ENCODE results near the gene R3HDM2. TPM values are rescaled to one million over a fixed set of nuclear protein-coding genes. Genes with fewer than 3 reads are reported as not detected.

R3HDM2 gene
- total RNA-seq, result 15.2 and 18.1 TPM in 2 replicates

GRCh38 chr12:57430931-57431566 lies at the start of gene R3HDM2:
TSS of gene R3HDM2 (minus strand) at chr12:57431043. CDS start at chr12:57310428, 120,615 bp downstream.

GRCh38 chr12:57479376-57480115 lies 48.7 kb upstream of the R3HDM2 start, which contains the start of gene ARHGAP9:
TSS of gene ARHGAP9 (minus strand) at chr12:57479866. CDS start at chr12:57479406, 460 bp downstream.

GRCh38 chr12:57459750-57460467 lies 29.1 kb upstream of the R3HDM2 start, which contains the start of gene GLI1:
TSS of gene GLI1 (plus strand) at chr12:57459785. CDS start at chr12:57463692, 3,907 bp downstream.

GRCh38 chr12:57454566-57455373 lies 23.9 kb upstream of the R3HDM2 start, which contains the start of gene INHBE:
TSS of gene INHBE (plus strand) at chr12:57455307. CDS start at chr12:57455537, 230 bp downstream.

GRCh38 chr12:57434517-57435223 lies 3.8 kb upstream of the R3HDM2 start, which contains the start of gene INHBC:
TSS of gene INHBC (plus strand) at chr12:57434784. CDS start at chr12:57434887, 103 bp downstream.

GRCh38 chr12:57250956-57251355 lies 179.9 kb downstream of the R3HDM2 start, which contains the start of gene STAC3:
TSS of gene STAC3 (minus strand) at chr12:57251187. CDS start at chr12:57249636, 1,551 bp downstream.

GRCh38 chr12:57229634-57230380 lies 201.0 kb downstream of the R3HDM2 start, which contains the start of gene SHMT2:
TSS of gene SHMT2 (plus strand) at chr12:57229711. CDS start at chr12:57229779, 68 bp downstream.

GRCh38 chr12:57216014-57216911 lies 214.6 kb downstream of the R3HDM2 start, which contains the start of gene NXPH4:
TSS of gene NXPH4 (plus strand) at chr12:57216794. CDS start at chr12:57216970, 176 bp downstream.

Other genes with a start within 250 kb of the R3HDM2 start
- gene NXPH4, start 214.2 kb downstream of the R3HDM2 start, total RNA-seq, result 13.7 and 23.3 TPM in 2 replicates
- 205 TPM in 2 replicates for gene SHMT2, start 201.3 kb downstream of the R3HDM2 start, total RNA-seq
- gene STAC3, start 179.9 kb downstream of the R3HDM2 start, total RNA-seq, result not detected in 2 replicates
- gene INHBC, start 3.7 kb upstream of the R3HDM2 start, total RNA-seq, result not detected in 2 replicates
- 0.36 and 1.1 TPM in 2 replicates for gene INHBE, start 24.3 kb upstream of the R3HDM2 start, total RNA-seq
- not detected in 2 replicates for gene GLI1, start 28.7 kb upstream of the R3HDM2 start, total RNA-seq
- gene ARHGAP9, start 48.8 kb upstream of the R3HDM2 start, total RNA-seq, result under 0.01 and 2.9 TPM in 2 replicates
- gene MARS1, start 57.0 kb upstream of the R3HDM2 start, total RNA-seq, result 82.6 and 93.7 TPM in 2 replicates
- gene DDIT3, start 89.5 kb upstream of the R3HDM2 start, total RNA-seq, result 43.5 and 52.7 TPM in 2 replicates
- gene MBD6, start 91.8 kb upstream of the R3HDM2 start, total RNA-seq, result 9.9 and 15.0 TPM in 2 replicates
- gene DCTN2, start 116.1 kb upstream of the R3HDM2 start, total RNA-seq, result 126 and 150 TPM in 2 replicates
- not detected in 2 replicates for gene KIF5A, start 119.0 kb upstream of the R3HDM2 start, total RNA-seq
- 11.0 and 19.4 TPM in 2 replicates for gene PIP4K2C, start 160.1 kb upstream of the R3HDM2 start, total RNA-seq
- gene DTX3, start 173.8 kb upstream of the R3HDM2 start, total RNA-seq, result 4.7 and 5.3 TPM in 2 replicates
- 10.5 and 11.0 TPM in 2 replicates for gene ARHGEF25, start 180.4 kb upstream of the R3HDM2 start, total RNA-seq
- gene B4GALNT1, start 202.2 kb upstream of the R3HDM2 start, total RNA-seq, result 0.16 and 0.18 TPM in 2 replicates

Data from cardiac atrium fibroblast (primary cell).